HG02678 (cell line): ENCODE results near the gene WDR35.
"Not testable (repeated sequence)": the region's sequence is repeated elsewhere in the genome, so short reads cannot be mapped to it uniquely, and the experiment has no call there.

ENCODE experiments used
- ATAC-seq: cut with Tn5 transposase; IDR thresholded peaks from one replicate; pipeline ENCODE4 v1.9.1; 2021; ENCODE audit warnings: mild to moderate bottlenecking, moderate library complexity; ENCODE audit not compliant: unreplicated experiment

The WDR35 gene

GRCh38 chr2:19943189-19943588 is 46.7 kb downstream of the WDR35 start:
- ATAC-seq = no peak

GRCh38 chr2:19942199-19942598 is 47.7 kb downstream of the WDR35 start:
- ATAC-seq = no peak

GRCh38 chr2:19937004-19937403 is 52.9 kb downstream of the WDR35 start:
- ATAC-seq = no peak

GRCh38 chr2:19936203-19936602 is 53.7 kb downstream of the WDR35 start:
- ATAC-seq = no peak

GRCh38 chr2:19933351-19933981 is 56.4 kb downstream of the WDR35 start:
- ATAC-seq = no peak

- ATAC-seq = no peak
Observed at GRCh38 chr2:19932928-19933327, 57.0 kb downstream of the WDR35 start.

GRCh38 chr2:19929226-19929625 is 60.7 kb downstream of the WDR35 start:
- ATAC-seq = no peak

GRCh38 chr2:19927816-19928215 is 62.1 kb downstream of the WDR35 start:
- ATAC-seq = not testable (repeated sequence)

GRCh38 chr2:19924526-19924925 is 65.4 kb downstream of the WDR35 start:
- ATAC-seq = not testable (repeated sequence)

GRCh38 chr2:19922188-19922587 is 67.7 kb downstream of the WDR35 start:
- not testable (repeated sequence) for ATAC-seq

GRCh38 chr2:19916385-19916950 is 73.4 kb downstream of the WDR35 start:
- no peak for ATAC-seq

- ATAC-seq = no peak
Observed at GRCh38 chr2:19914266-19914975, 75.5 kb downstream of the WDR35 start.

GRCh38 chr2:19911808-19912509 is 77.9 kb downstream of the WDR35 start:
- no peak for ATAC-seq

- peak; percentile 5 for ATAC-seq
Observed at GRCh38 chr2:19902216-19902740, 87.6 kb downstream of the WDR35 start.

- ATAC-seq = peak; percentile 84
Observed at GRCh38 chr2:19901442-19902215, 88.3 kb downstream of the WDR35 start, which contains the start of gene TTC32. Gene TTC32 (minus strand): TSS chr2:19901983. CDS start chr2:19901854, 129 bp downstream.

- peak; percentile 7 for ATAC-seq
Observed at GRCh38 chr2:19900931-19901441, 88.9 kb downstream of the WDR35 start.

- peak; percentile 31 for ATAC-seq
Observed at GRCh38 chr2:19899985-19900930, 89.6 kb downstream of the WDR35 start.

GRCh38 chr2:19898592-19899329 is 91.1 kb downstream of the WDR35 start:
- no peak for ATAC-seq
